Activated CD4-positive, alpha-beta T cell treated with anti-CD3 and anti-CD28 coated beads, Interleukin-2, amount 50 U/mL, for 4 hours (primary cell): ENCODE data around the gene RIMS1.

Experiments
- DNase-seq, 2 experiments: peaks; one replicate each; pipeline ENCODE4 v3.0.0-alpha.2; 2020

RIMS1 gene

GRCh38 chr6:72102561-72102960, 216.2 kb downstream of the RIMS1 start:
- no peak for DNase-seq

- DNase-seq = no peak
Measured at GRCh38 chr6:72111611-72112010, 225.3 kb downstream of the RIMS1 start.

- no peak for DNase-seq
Measured at GRCh38 chr6:72130327-72130726, 244.0 kb downstream of the RIMS1 start.

GRCh38 chr6:72132427-72132826, 246.1 kb downstream of the RIMS1 start:
- DNase-seq = no peak

GRCh38 chr6:72132851-72133250, 246.5 kb downstream of the RIMS1 start:
- DNase-seq = no peak

GRCh38 chr6:72133324-72133723, 247.0 kb downstream of the RIMS1 start:
- DNase-seq = no peak

- no peak for DNase-seq
Measured at GRCh38 chr6:72140795-72141194, 254.4 kb downstream of the RIMS1 start.

GRCh38 chr6:72149715-72150114, 263.4 kb downstream of the RIMS1 start:
- DNase-seq = no peak

- no peak for DNase-seq
Measured at GRCh38 chr6:72151742-72152141, 265.4 kb downstream of the RIMS1 start.

- no peak for DNase-seq
Measured at GRCh38 chr6:72175916-72176315, 289.6 kb downstream of the RIMS1 start.

GRCh38 chr6:72182337-72183246, 296.2 kb downstream of the RIMS1 start:
- no peak for DNase-seq

- no peak for DNase-seq
Measured at GRCh38 chr6:72203983-72204382, 317.6 kb downstream of the RIMS1 start.

- no peak for DNase-seq
Measured at GRCh38 chr6:72205500-72205899, 319.1 kb downstream of the RIMS1 start.

- no peak for DNase-seq
Measured at GRCh38 chr6:72206606-72207005, 320.3 kb downstream of the RIMS1 start.

GRCh38 chr6:72212686-72213085, 326.3 kb downstream of the RIMS1 start:
- DNase-seq = no peak

- no peak for DNase-seq
Measured at GRCh38 chr6:72213654-72214053, 327.3 kb downstream of the RIMS1 start.

GRCh38 chr6:72216222-72217068, 330.1 kb downstream of the RIMS1 start:
- no peak for DNase-seq

- no peak for DNase-seq
Measured at GRCh38 chr6:72217626-72218025, 331.3 kb downstream of the RIMS1 start.

- DNase-seq = no peak
Measured at GRCh38 chr6:72218125-72218524, 331.8 kb downstream of the RIMS1 start.

- no peak for DNase-seq
Measured at GRCh38 chr6:72219536-72219935, 333.2 kb downstream of the RIMS1 start.

GRCh38 chr6:72238021-72238420, 351.7 kb downstream of the RIMS1 start:
- no peak for DNase-seq

- DNase-seq = no peak
Measured at GRCh38 chr6:72238900-72239299, 352.6 kb downstream of the RIMS1 start.

- DNase-seq = no peak
Measured at GRCh38 chr6:72245565-72245964, 359.2 kb downstream of the RIMS1 start.

- DNase-seq = no peak
Measured at GRCh38 chr6:72246926-72247325, 360.6 kb downstream of the RIMS1 start.
